HL-60 (cell line): Measurements from ENCODE around the gene DNAJB6.

Experiments used
- DNase-seq, 2 experiments: peaks; one replicate each; pipeline ENCODE4 v3.0.0-alpha.2; 2010 to 2020; ENCODE audit warnings: low read depth in 1 of 2, low spot score in 1 of 2
- H3K27ac ChIP-seq: fragments of 250-450 bp; sonication (Bioruptor Pico); replicated peaks from 2 replicates; pipeline ENCODE4 v1.5.1; 2020; ENCODE audit warnings: mild to moderate bottlenecking, moderate library complexity
- H3K27me3 ChIP-seq: fragments of 250-450 bp; sonication (Bioruptor Pico); 2 replicates; pipeline ENCODE4 v1.5.1; 2021; ENCODE audit warnings: mild to moderate bottlenecking, moderate library complexity; ENCODE audit not compliant: insufficient read depth, poor library complexity, severe bottlenecking
- H3K4me3 ChIP-seq: replicated peaks from 2 replicates; pipeline ENCODE4 v1.5.1; 2011; ENCODE audit warnings: mild to moderate bottlenecking, control low read depth, low read length; ENCODE audit not compliant: insufficient read depth
- CTCF ChIP-seq: IDR thresholded peaks from one replicate; pipeline ENCODE4 v1.5.1; 2011; ENCODE audit warnings: low read length, control low read depth, inconsistent platforms; ENCODE audit not compliant: insufficient read depth
- GABPA ChIP-seq: IDR thresholded peaks from 2 replicates; pipeline ENCODE4 v1.6.1; 2012; ENCODE audit warnings: low read depth
- POLR2AphosphoS5 ChIP-seq: IDR thresholded peaks from 2 replicates; pipeline ENCODE4 v1.6.1; 2012; ENCODE audit warnings: low read depth
- REST ChIP-seq: IDR thresholded peaks from 2 replicates; pipeline ENCODE4 v1.6.1; 2012; ENCODE audit warnings: low read depth; ENCODE audit not compliant: insufficient replicate concordance
- SPI1 ChIP-seq: IDR thresholded peaks from 2 replicates; pipeline ENCODE4 v1.6.1; 2012; ENCODE audit warnings: low read depth, mild to moderate bottlenecking, borderline replicate concordance

Gene DNAJB6

GRCh38 chr7:157427811-157428553, 91.2 kb downstream of the DNAJB6 start:
- DNase-seq: no peak
- Histone ChIP-seq H3K27ac (no peak overlapping the region), H3K27me3 (no peaks in the 10 kb centered on the region), H3K4me3 (no peak overlapping the region)
- TF ChIP-seq GABPA: no peak
- no peak for TF ChIP-seq REST
- no peak for TF ChIP-seq CTCF
- no peak for TF ChIP-seq POLR2AphosphoS5
- no peak for TF ChIP-seq SPI1

- no peak overlapping the region for H3K27ac ChIP-seq
- H3K27me3 ChIP-seq: no peaks in the 10 kb centered on the region
- DNase-seq: no peak
- TF ChIP-seq SPI1 (no peak), CTCF (no peak), REST (no peak), GABPA (no peak), POLR2AphosphoS5 (no peak)
- no peak overlapping the region for H3K4me3 ChIP-seq
Measured at GRCh38 chr7:157428554-157428945, 91.7 kb downstream of the DNAJB6 start.

GRCh38 chr7:157429001-157429679, 92.3 kb downstream of the DNAJB6 start:
- no peak for DNase-seq
- Histone ChIP-seq H3K4me3 (no peak overlapping the region), H3K27ac (no peak overlapping the region), H3K27me3 (no peaks in the 10 kb centered on the region)
- TF ChIP-seq SPI1 (no peak), GABPA (no peak), CTCF (no peak), POLR2AphosphoS5 (no peak), REST (no peak)
